Amniotic stem cell (primary cell): ENCODE data around the gene C6orf58.

Experiments
- DNase-seq: peaks from one replicate; lab custom pipeline; 2025; lab: John Stamatoyannopoulos, UW

The C6orf58 gene

GRCh38 chr6:127576874-127577273 is at the start of gene C6orf58:
TSS of gene C6orf58 (plus strand) at chr6:127577174. CDS start at chr6:127577186, 12 bp downstream.
- DNase-seq = no peak

- DNase-seq = no peak
Observed at GRCh38 chr6:127533011-127533410, 44.0 kb upstream of the C6orf58 start.

GRCh38 chr6:127533736-127534135 is 43.2 kb upstream of the C6orf58 start:
- DNase-seq = no peak

GRCh38 chr6:127538750-127539264 is 38.2 kb upstream of the C6orf58 start:
- DNase-seq = no peak

GRCh38 chr6:127539272-127539671 is 37.7 kb upstream of the C6orf58 start:
- no peak for DNase-seq

- no peak for DNase-seq
Observed at GRCh38 chr6:127547215-127547614, 29.8 kb upstream of the C6orf58 start.

GRCh38 chr6:127547904-127548649 is 28.9 kb upstream of the C6orf58 start:
- no peak for DNase-seq

- no peak for DNase-seq
Observed at GRCh38 chr6:127550403-127550802, 26.6 kb upstream of the C6orf58 start.

- no peak for DNase-seq
Observed at GRCh38 chr6:127554435-127555006, 22.5 kb upstream of the C6orf58 start.

GRCh38 chr6:127561660-127562059 is 15.3 kb upstream of the C6orf58 start:
- DNase-seq = no peak

- no peak for DNase-seq
Observed at GRCh38 chr6:127564761-127565160, 12.2 kb upstream of the C6orf58 start.

GRCh38 chr6:127566119-127566518 is 10.9 kb upstream of the C6orf58 start:
- DNase-seq = no peak

- DNase-seq = no peak
Observed at GRCh38 chr6:127566651-127567050, 10.3 kb upstream of the C6orf58 start.

GRCh38 chr6:127567476-127567875 is 9.5 kb upstream of the C6orf58 start:
- no peak for DNase-seq

- DNase-seq = no peak
Observed at GRCh38 chr6:127570739-127571389, 6.1 kb upstream of the C6orf58 start.

GRCh38 chr6:127578900-127579299 is 1.9 kb downstream of the C6orf58 start:
- DNase-seq = no peak

GRCh38 chr6:127581576-127581975 is 4.6 kb downstream of the C6orf58 start:
- no peak for DNase-seq

- peak; percentile 6 for DNase-seq
Observed at GRCh38 chr6:127582777-127583462, 5.9 kb downstream of the C6orf58 start.

- no peak for DNase-seq
Observed at GRCh38 chr6:127585123-127585522, 8.1 kb downstream of the C6orf58 start.

GRCh38 chr6:127586372-127586771 is 9.4 kb downstream of the C6orf58 start:
- no peak for DNase-seq

- no peak for DNase-seq
Observed at GRCh38 chr6:127587875-127588274, 10.9 kb downstream of the C6orf58 start.

- no peak for DNase-seq
Observed at GRCh38 chr6:127589135-127589534, 12.2 kb downstream of the C6orf58 start.
